SU-DHL-6 (cell line): ENCODE data around the gene LTBP2.

ENCODE experiments used
- H2AFZ ChIP-seq: fragments of 200-600 bp; sonication (generic); 2 replicates; pipeline ENCODE4 v1.6.1; 2014; ENCODE audit warnings: low read depth, mild to moderate bottlenecking, moderate library complexity, mixed read lengths, antibody characterized with exemption, low read length; ENCODE audit not compliant: severe bottlenecking
- H3F3A ChIP-seq: fragments of 200-600 bp; shearing (Covaris generic); 2 replicates; pipeline ENCODE4 v1.6.0; 2016; ENCODE audit warnings: antibody characterized with exemption, mild to moderate bottlenecking; ENCODE audit not compliant: insufficient read depth
- H3K27ac ChIP-seq: fragments of 200-600 bp; sonication (generic); 2 replicates; pipeline ENCODE4 v1.5.1; 2016; ENCODE audit warnings: low read depth, mild to moderate bottlenecking, low read length, moderate library complexity, mixed read lengths
- H3K27me3 ChIP-seq: fragments of 200-600 bp; sonication (generic), shearing (Covaris generic); 2 replicates; pipeline ENCODE4 v1.6.0; 2014; ENCODE audit warnings: mild to moderate bottlenecking, low read length
- H3K36me3 ChIP-seq: fragments of 200-600 bp; sonication (generic); 2 replicates; pipeline ENCODE4 v1.6.1; 2014; ENCODE audit warnings: mild to moderate bottlenecking, low read length, mixed read lengths
- H3K4me2 ChIP-seq: fragments of 300-600, 200-600 bp; shearing (Covaris generic), sonication (generic); 2 replicates; pipeline ENCODE4 v1.6.0; 2014; ENCODE audit warnings: low read length, low read depth, mild to moderate bottlenecking; ENCODE audit not compliant: poor library complexity, severe bottlenecking
- H3K4me3 ChIP-seq: fragments of 200-600 bp; sonication (generic); 2 replicates; pipeline ENCODE4 v1.5.1; 2014; ENCODE audit warnings: antibody characterized with exemption, low read length, mild to moderate bottlenecking, mixed read lengths; ENCODE audit not compliant: insufficient read depth, poor library complexity, severe bottlenecking
- H3K79me2 ChIP-seq: fragments of 200-600 bp; sonication (generic); 2 replicates; pipeline ENCODE4 v1.6.1; 2014; ENCODE audit warnings: mild to moderate bottlenecking, low read length, moderate library complexity; ENCODE audit not compliant: insufficient read depth
- H3K9ac ChIP-seq: fragments of 200-600 bp; sonication (generic); 2 replicates; pipeline ENCODE4 v1.7.0; 2014; ENCODE audit warnings: mild to moderate bottlenecking, low read length
- H3K9me2 ChIP-seq: fragments of 200-600 bp; sonication (generic); replicated peaks from 2 replicates; pipeline ENCODE4 v1.6.1; 2014; ENCODE audit warnings: low read length; ENCODE audit not compliant: insufficient read depth
- H3K9me3 ChIP-seq: fragments of 200-600 bp; sonication (generic); 2 replicates; pipeline ENCODE4 v1.6.1; 2014; ENCODE audit warnings: low read length, mixed read lengths; ENCODE audit not compliant: insufficient read depth
- H4K20me1 ChIP-seq: fragments of 200-600 bp; sonication (generic); 2 replicates; pipeline ENCODE4 v1.6.1; 2014; ENCODE audit warnings: low read depth, mild to moderate bottlenecking, antibody characterized with exemption, low read length, moderate library complexity, mixed read lengths
- CTCF ChIP-seq: fragments of 200-600 bp; sonication (generic); IDR thresholded peaks from one replicate; pipeline ENCODE4 v1.5.1; 2017; ENCODE audit warnings: antibody characterized with exemption, mild to moderate bottlenecking, low read length, moderate library complexity; ENCODE audit not compliant: insufficient read depth, poor library complexity, severe bottlenecking
- EZH2phosphoT487 ChIP-seq: fragments of 200-600 bp; sonication (generic), shearing (Covaris generic); conservative IDR thresholded peaks from 2 replicates; pipeline ENCODE4 v1.6.1; 2018; ENCODE audit warnings: mild to moderate bottlenecking, antibody characterized with exemption, low read length, moderate library complexity, mixed read lengths

Gene LTBP2

GRCh38 chr14:74475678-74476077, 136.4 kb downstream of the LTBP2 start:
- H3K27ac ChIP-seq: no peak overlapping the region

GRCh38 chr14:74474376-74474775, 137.7 kb downstream of the LTBP2 start:
- Histone ChIP-seq H2AFZ (no peak overlapping the region), H3K4me3 (no peak overlapping the region), H3K27me3 (no peaks in the 10 kb centered on the region), H3K27ac (no peak overlapping the region), H3K9ac (no peak overlapping the region), H3K36me3 (no peaks in the 10 kb centered on the region), H4K20me1 (no peaks in the 10 kb centered on the region), H3K79me2 (no peaks in the 10 kb centered on the region), H3K9me3 (no peaks in the 10 kb centered on the region), H3K4me2 (no peak overlapping the region), H3F3A (no peaks in the 10 kb centered on the region), H3K9me2 (no peaks in the 10 kb centered on the region)
- no peak for TF ChIP-seq CTCF
- TF ChIP-seq EZH2phosphoT487: no peak

More at GRCh38 chr14:74475678-74476077, 136.4 kb downstream of the LTBP2 start:
- Histone ChIP-seq H3F3A (no peaks in the 10 kb centered on the region), H3K27me3 (no peaks in the 10 kb centered on the region), H4K20me1 (no peaks in the 10 kb centered on the region), H3K4me3 (no peak overlapping the region), H3K79me2 (no peaks in the 10 kb centered on the region), H3K9me3 (no peaks in the 10 kb centered on the region), H2AFZ (no peak overlapping the region), H3K36me3 (no peaks in the 10 kb centered on the region), H3K9ac (no peak overlapping the region), H3K4me2 (no peak overlapping the region), H3K9me2 (no peaks in the 10 kb centered on the region)
- TF ChIP-seq EZH2phosphoT487: no peak
- no peak for TF ChIP-seq CTCF

- no peaks in the 10 kb centered on the region for H3K9me2 ChIP-seq
- no peak overlapping the region for H3K4me2 ChIP-seq
- H2AFZ ChIP-seq: no peak overlapping the region
- TF ChIP-seq EZH2phosphoT487 (no peak), CTCF (no peak)
- H3K27me3 ChIP-seq: no peaks in the 10 kb centered on the region
- no peak overlapping the region for H3K4me3 ChIP-seq
- no peak overlapping the region for H3K9ac ChIP-seq
- H3K36me3 ChIP-seq: no peaks in the 10 kb centered on the region
- H3K79me2 ChIP-seq: no peaks in the 10 kb centered on the region
- no peak overlapping the region for H3K27ac ChIP-seq
- no peaks in the 10 kb centered on the region for H3K9me3 ChIP-seq
- H4K20me1 ChIP-seq: no peaks in the 10 kb centered on the region
- no peaks in the 10 kb centered on the region for H3F3A ChIP-seq
Measured at GRCh38 chr14:74472601-74473000, 139.4 kb downstream of the LTBP2 start.
